CD4-positive, alpha-beta T cell (primary cell): ENCODE results near the gene ANO10. TPM values are rescaled to one million over a fixed set of nuclear protein-coding genes. Genes with fewer than 3 reads are reported as not detected.
A peak's percentile ranks its signal among the peaks of the same experiment; 100 is the strongest.

Source experiments
- ATAC-seq: fragments of 200-7000 bp; cut with Tn5 transposase; one replicate; pipeline ENCODE4 v1.10.0; 2022; ENCODE audit warnings: mild to moderate bottlenecking; ENCODE audit not compliant: poor library complexity
- CTCF ChIA-PET: fragments of 350-600 bp; sonication (Branson Sonifier 250); formaldehyde crosslinking; loops from one replicate; lab custom pipeline; 2021; ENCODE audit warnings: antibody characterized with exemption, inconsistent platforms; lab: Charles Lee
- POLR2A ChIA-PET: fragments of 350-600 bp; sonication (Branson Sonifier 250); formaldehyde crosslinking; loops from one replicate; lab custom pipeline; 2021; ENCODE audit warnings: antibody characterized with exemption, inconsistent platforms; lab: Charles Lee
- DNase-seq, 14 experiments: peaks; one replicate each; pipeline ENCODE4 v3.0.0-alpha.2; 2013 to 2020; ENCODE audit warnings: mixed read lengths in 2 of 14
- H3K27ac ChIP-seq, 2 donors: one replicate each; pipeline versions ENCODE4 v1.5.1 to v1.7.0; 2013; ENCODE audit warnings: low read length in 2 of 2, low read depth in 1 of 2, mild to moderate bottlenecking in 1 of 2
- H3K27me3 ChIP-seq, 2 experiments: 1 replicate in 1 of 2; 2 replicates in 1 of 2; pipeline versions ENCODE4 v1.6.1 to v1.7.0; 2013; ENCODE audit warnings: low read length in 2 of 2, control low read depth in 1 of 2, mild to moderate bottlenecking in 1 of 2, moderate library complexity in 1 of 2; ENCODE audit not compliant: insufficient read depth in 2 of 2, control insufficient read depth in 1 of 2
- H3K36me3 ChIP-seq: one replicate; pipeline ENCODE4 v1.6.1; 2013; ENCODE audit warnings: low read length, control low read depth; ENCODE audit not compliant: insufficient read depth
- H3K4me1 ChIP-seq: one replicate; pipeline ENCODE4 v1.6.1; 2013; ENCODE audit warnings: low read length, control low read depth; ENCODE audit not compliant: insufficient read depth
- H3K4me3 ChIP-seq: one replicate; pipeline ENCODE4 v1.5.1; 2013; ENCODE audit warnings: mild to moderate bottlenecking, low read length, moderate library complexity
- H3K9me3 ChIP-seq, 2 experiments: 1 replicate in 1 of 2; 2 replicates in 1 of 2; pipeline versions ENCODE4 v1.6.1 to v1.7.0; 2013; ENCODE audit warnings: low read length in 2 of 2, mild to moderate bottlenecking in 2 of 2, control low read depth in 1 of 2, moderate library complexity in 1 of 2; ENCODE audit not compliant: control insufficient read depth in 1 of 2, insufficient read depth in 1 of 2
- H3K27ac Mint-ChIP-seq: one replicate; pipeline ENCODE4 v1.8.0; 2020; ENCODE audit warnings: mixed read lengths
- H3K27me3 Mint-ChIP-seq: one replicate; pipeline ENCODE4 v1.8.0; 2021; ENCODE audit warnings: mixed read lengths
- H3K36me3 Mint-ChIP-seq: one replicate; pipeline ENCODE4 v1.8.0; 2021; ENCODE audit warnings: low read depth, mixed read lengths
- H3K4me1 Mint-ChIP-seq: one replicate; pipeline ENCODE4 v1.8.0; 2021; ENCODE audit warnings: low read depth, mixed read lengths
- H3K4me3 Mint-ChIP-seq: one replicate; pipeline ENCODE4 v1.8.0; 2020; ENCODE audit warnings: mild to moderate bottlenecking, mixed read lengths
- H3K9me3 Mint-ChIP-seq: one replicate; pipeline ENCODE4 v1.8.0; 2020; ENCODE audit warnings: mixed read lengths
- intact Hi-C, 2 experiments: fragments of 100-400 bp; cut with DNase I in 1 of 2; cut with micrococcal nuclease in 1 of 2; formaldehyde crosslinking; loops; one replicate each; pipeline versions ENCODE4 v1.15.1 to v1.9.0; 2023 to 2025; cut with DNase I, micrococcal nuclease
- total RNA-seq, 174 experiments: library from RNA in 2 of 174; stranded (reverse) in 2 of 174; gene quantifications; one replicate each; pipeline ENCODE4 v1.2.3 and lab custom pipeline; 2021 to 2026
- TF ChIP-seq, protein P1 (sequence below): fragments of 200-600 bp; IDR thresholded peaks from one replicate; pipeline ENCODE4 v1.8.0; 2022; ENCODE audit warnings: antibody characterized with exemption, mild to moderate bottlenecking

Gene ANO10
- total RNA-seq, 2 experiments from 2014 or later = 6.9 to 8.0 TPM

DNA sequence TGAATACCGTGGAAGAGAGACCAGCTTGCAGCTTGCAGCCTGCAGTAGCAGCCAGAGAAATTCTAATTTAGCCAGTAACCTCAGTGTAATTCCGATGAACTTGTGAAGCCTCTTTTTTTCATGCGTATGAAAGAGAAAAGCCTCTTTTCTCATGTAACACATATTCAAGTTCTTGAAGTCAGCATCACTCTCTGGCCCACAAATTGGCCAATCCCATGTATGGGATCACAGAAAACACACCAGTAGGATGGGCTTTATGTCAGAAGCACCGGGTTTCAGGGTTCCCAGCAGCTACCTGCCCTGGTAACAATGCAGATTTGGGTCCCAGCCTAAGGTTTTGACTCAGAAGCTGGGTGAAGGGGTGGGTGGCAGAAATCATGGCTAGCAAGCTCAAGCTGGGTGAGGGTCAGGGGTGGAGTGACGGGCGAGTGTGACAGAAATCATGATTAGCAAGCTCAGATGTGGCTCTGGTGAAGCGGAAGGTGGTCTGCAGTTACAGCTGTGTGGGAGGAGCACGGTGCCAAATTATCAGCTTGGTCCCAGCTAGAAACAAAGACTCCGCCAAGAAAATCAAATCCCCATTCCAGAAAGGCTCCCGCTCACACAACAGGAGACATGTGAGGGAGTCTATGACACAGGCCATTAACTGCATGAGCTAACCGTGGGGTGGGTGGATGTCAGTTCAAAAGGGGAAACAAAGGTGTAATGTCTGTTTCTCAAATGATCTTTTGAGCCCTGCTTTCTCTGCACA lies 248.8 kb downstream of the ANO10 start:
- POLR2A ChIA-PET = interaction anchor here (1.2 kb wide), 1 partner anchor 76 kb away, joined by 3 read pairs; no protein-coding TSS in a partner anchor
- H3K4me1 Mint-ChIP-seq = peaks cover 6% of the 10 kb centered on the region
- Histone ChIP-seq H3K9me3 (no peaks in the 10 kb centered on the region), H3K36me3 (no peaks in the 10 kb centered on the region), H3K4me3 (no peak overlapping the region), H3K27me3 (no peaks in the 10 kb centered on the region), H3K4me1 (peaks cover 24% of the 10 kb centered on the region), H3K27ac (no peak overlapping the region)
- no peaks in the 10 kb centered on the region for H3K36me3 Mint-ChIP-seq
- no peak for DNase-seq
- H3K9me3 Mint-ChIP-seq = no peaks in the 10 kb centered on the region
- H3K27me3 Mint-ChIP-seq = no peaks in the 10 kb centered on the region
- TF ChIP-seq, protein P1, sequence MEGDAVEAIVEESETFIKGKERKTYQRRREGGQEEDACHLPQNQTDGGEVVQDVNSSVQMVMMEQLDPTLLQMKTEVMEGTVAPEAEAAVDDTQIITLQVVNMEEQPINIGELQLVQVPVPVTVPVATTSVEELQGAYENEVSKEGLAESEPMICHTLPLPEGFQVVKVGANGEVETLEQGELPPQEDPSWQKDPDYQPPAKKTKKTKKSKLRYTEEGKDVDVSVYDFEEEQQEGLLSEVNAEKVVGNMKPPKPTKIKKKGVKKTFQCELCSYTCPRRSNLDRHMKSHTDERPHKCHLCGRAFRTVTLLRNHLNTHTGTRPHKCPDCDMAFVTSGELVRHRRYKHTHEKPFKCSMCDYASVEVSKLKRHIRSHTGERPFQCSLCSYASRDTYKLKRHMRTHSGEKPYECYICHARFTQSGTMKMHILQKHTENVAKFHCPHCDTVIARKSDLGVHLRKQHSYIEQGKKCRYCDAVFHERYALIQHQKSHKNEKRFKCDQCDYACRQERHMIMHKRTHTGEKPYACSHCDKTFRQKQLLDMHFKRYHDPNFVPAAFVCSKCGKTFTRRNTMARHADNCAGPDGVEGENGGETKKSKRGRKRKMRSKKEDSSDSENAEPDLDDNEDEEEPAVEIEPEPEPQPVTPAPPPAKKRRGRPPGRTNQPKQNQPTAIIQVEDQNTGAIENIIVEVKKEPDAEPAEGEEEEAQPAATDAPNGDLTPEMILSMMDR = no peak
- intact Hi-C loops = no loop called here
- CTCF ChIA-PET = no interaction called here
- ATAC-seq = no peak
- H3K4me3 Mint-ChIP-seq = no peak overlapping the region
- no peak overlapping the region for H3K27ac Mint-ChIP-seq

DNA sequence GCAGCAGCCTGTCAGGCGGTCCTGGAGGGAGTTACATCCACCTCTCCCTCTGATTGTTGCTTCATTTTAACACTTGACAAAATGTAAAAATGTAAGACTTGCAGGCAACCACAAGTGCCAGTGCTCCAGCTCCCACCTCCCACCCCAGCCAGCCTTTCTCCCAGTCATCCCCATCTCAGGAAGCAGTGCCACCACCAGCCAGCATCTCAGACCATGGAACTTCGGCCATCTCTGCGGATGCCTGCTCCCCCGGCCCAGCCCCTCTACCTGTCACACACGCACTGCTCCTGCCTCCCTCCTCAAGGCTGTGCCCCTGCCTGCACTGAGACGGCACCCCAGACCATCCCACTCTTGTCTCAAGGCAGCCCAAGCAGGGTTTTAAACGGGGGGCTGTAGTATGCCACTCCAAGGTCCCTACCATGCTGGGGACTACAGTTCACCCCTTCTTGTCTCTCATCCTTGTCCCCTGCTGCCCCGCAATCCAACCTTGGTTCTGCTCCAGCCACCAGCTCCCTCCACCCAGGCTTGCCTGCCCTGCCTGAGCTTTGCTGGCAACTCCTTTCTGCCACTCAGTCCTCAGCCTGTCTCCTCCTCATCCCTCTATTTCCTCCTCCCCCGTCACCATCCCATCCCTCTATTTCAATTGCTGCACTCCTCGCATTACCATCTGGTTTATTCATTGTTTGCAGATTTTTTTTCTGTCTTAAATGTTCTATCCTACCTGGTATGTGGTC lies 249.6 kb downstream of the ANO10 start:
- H3K4me3 Mint-ChIP-seq = no peak overlapping the region
- Histone ChIP-seq H3K4me3 (no peak overlapping the region), H3K27ac (no peak overlapping the region), H3K36me3 (no peaks in the 10 kb centered on the region), H3K9me3 (no peaks in the 10 kb centered on the region), H3K27me3 (no peaks in the 10 kb centered on the region), H3K4me1 (peaks cover 15% of the 10 kb centered on the region)
- POLR2A ChIA-PET = no interaction called here
- H3K27ac Mint-ChIP-seq = no peak overlapping the region
- ATAC-seq (no peak), DNase-seq (no peak)
- H3K36me3 Mint-ChIP-seq = no peaks in the 10 kb centered on the region
- CTCF ChIA-PET = interaction anchor here (1.3 kb wide), 1 partner anchor 17 kb away, joined by 3 read pairs; no protein-coding TSS in a partner anchor
- intact Hi-C loops = no loop called here
- no peaks in the 10 kb centered on the region for H3K4me1 Mint-ChIP-seq
- H3K27me3 Mint-ChIP-seq = no peaks in the 10 kb centered on the region
- no peaks in the 10 kb centered on the region for H3K9me3 Mint-ChIP-seq
- TF ChIP-seq, protein P1 = no peak

DNA sequence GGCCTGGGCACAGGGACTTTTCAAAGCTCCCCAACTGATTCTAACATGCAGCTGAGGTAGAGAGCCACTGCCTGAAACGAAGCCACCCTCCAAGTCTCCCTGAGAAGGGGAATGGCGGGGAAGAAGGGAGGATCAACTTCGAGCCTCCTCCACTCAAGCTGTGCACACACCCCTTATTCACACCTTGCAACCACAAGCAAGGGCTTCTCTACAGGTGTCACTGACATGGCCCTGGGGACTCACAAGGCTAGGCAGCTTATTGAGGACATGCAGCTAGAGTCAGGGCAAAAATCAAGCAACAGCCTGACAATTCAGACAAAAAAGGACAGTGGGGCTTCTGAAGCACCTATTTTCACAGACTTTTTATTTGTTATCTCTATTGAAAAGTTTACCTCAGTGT lies 250.3 kb downstream of the ANO10 start:
- intact Hi-C loops = no loop called here

More for the DNA sequence above, 250.3 kb downstream of the ANO10 start:
- Mint-ChIP-seq H3K27ac (no peak overlapping the region), H3K27me3 (no peaks in the 10 kb centered on the region), H3K4me1 (no peaks in the 10 kb centered on the region), H3K36me3 (no peaks in the 10 kb centered on the region), H3K9me3 (no peaks in the 10 kb centered on the region), H3K4me3 (no peak overlapping the region)
- ChIA-PET CTCF (interaction anchor here (1.3 kb wide), 1 partner anchor 18 kb away, joined by 3 read pairs; no protein-coding TSS in a partner anchor), POLR2A (interaction anchor here (0.6 kb wide), 1 partner anchor 47 kb away, joined by 3 read pairs; no protein-coding TSS in a partner anchor)
- Histone ChIP-seq H3K4me3 (no peak overlapping the region), H3K36me3 (no peaks in the 10 kb centered on the region), H3K9me3 (no peaks in the 10 kb centered on the region), H3K4me1 (peaks cover 15% of the 10 kb centered on the region), H3K27ac (no peak overlapping the region), H3K27me3 (no peaks in the 10 kb centered on the region)
- ATAC-seq (no peak), DNase-seq (peak in 1 of 14 experiments; percentile 30)
- TF ChIP-seq, protein P1 = no peak
